HFFc6 (cell line): ENCODE results near the gene FBN1. TPM values are rescaled to one million over a fixed set of nuclear protein-coding genes. Genes with fewer than 3 reads are reported as not detected.

Experiments used
- DNase-seq: peaks from one replicate; pipeline ENCODE4 v3.0.0-alpha.2; 2018
- H3K27ac Mint-ChIP-seq: 2 replicates; pipeline ENCODE4 v1.8.0; 2020; ENCODE audit warnings: mild to moderate bottlenecking, mixed read lengths
- H3K27me3 Mint-ChIP-seq: 2 replicates; pipeline ENCODE4 v1.8.0; 2021; ENCODE audit warnings: mild to moderate bottlenecking, moderate library complexity, mixed read lengths; ENCODE audit not compliant: insufficient read depth
- H3K36me3 Mint-ChIP-seq: 2 replicates; pipeline ENCODE4 v1.8.0; 2021; ENCODE audit warnings: low read depth, mixed read lengths
- H3K4me1 Mint-ChIP-seq: 2 replicates; pipeline ENCODE4 v1.8.0; 2020; ENCODE audit warnings: low read depth, mixed read lengths
- H3K4me3 Mint-ChIP-seq: 2 replicates; pipeline ENCODE4 v1.8.0; 2020; ENCODE audit warnings: mild to moderate bottlenecking, moderate library complexity, mixed read lengths
- H3K9me3 Mint-ChIP-seq: 2 replicates; pipeline ENCODE4 v1.8.0; 2020; ENCODE audit warnings: mild to moderate bottlenecking, mixed read lengths
- total RNA-seq, 6 experiments: library from RNA; stranded (reverse); fragmentation: NEBNext Ultra II Directional; extraction: Animal tissue kit (Norgen Biotek cat#: 25700); gene quantifications; 2 replicates in 1 of 6; 3 replicates in 5 of 6; pipeline ENCODE4 v1.2.3, GENCODE V29; 2021
- TF ChIP-seq, protein P1 (sequence below): fragments of 200-600 bp; sonication (generic); IDR thresholded peaks from 2 replicates; pipeline ENCODE4 v1.5.0; 2021; ENCODE audit warnings: antibody characterized with exemption, mild to moderate bottlenecking

Gene FBN1
- total RNA-seq, 6 experiments from 2014 or later, result 584 to 754 (median 609) TPM

DNA sequence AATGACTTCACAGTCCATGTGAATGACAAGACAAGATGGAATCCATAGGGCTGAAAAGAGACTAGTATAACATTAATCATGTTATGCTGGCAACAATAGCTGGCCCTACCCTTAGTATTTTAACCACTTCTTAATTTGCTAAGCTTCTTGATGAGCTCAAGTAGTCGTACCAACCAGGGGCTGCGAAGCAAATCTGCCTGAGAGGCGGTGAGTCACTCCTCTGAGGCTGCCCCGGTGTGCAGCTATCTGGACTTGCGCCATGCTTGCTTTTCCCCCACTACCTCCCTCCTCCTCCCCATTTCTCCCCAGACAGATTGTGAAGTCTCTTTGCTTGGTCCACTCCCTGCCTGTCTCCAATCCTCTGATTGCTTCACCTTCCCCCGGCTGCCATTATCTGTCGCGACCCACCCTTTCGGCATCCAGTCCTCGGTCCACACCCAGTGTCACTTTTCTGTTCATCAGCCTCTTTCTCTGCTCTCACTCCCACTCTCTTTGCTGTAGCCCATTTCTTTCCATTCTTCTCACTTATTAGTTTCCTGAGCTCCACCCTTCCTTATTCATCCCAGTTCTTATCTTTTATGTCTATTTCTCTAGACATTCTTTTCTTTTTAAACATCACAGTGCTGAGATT is 271.6 kb downstream of the FBN1 start:
- Mint-ChIP-seq H3K27me3 (peaks cover 2% of the 10 kb centered on the region), H3K36me3 (peaks cover 29% of the 10 kb centered on the region), H3K9me3 (no peaks in the 10 kb centered on the region; the same call in 1 of the 2 replicates), H3K27ac (peak overlapping the region; percentile 92), H3K4me3 (peak overlapping the region; percentile 75), H3K4me1 (peaks cover 61% of the 10 kb centered on the region)
- DNase-seq, result peak; percentile 88
- TF ChIP-seq, protein P1, sequence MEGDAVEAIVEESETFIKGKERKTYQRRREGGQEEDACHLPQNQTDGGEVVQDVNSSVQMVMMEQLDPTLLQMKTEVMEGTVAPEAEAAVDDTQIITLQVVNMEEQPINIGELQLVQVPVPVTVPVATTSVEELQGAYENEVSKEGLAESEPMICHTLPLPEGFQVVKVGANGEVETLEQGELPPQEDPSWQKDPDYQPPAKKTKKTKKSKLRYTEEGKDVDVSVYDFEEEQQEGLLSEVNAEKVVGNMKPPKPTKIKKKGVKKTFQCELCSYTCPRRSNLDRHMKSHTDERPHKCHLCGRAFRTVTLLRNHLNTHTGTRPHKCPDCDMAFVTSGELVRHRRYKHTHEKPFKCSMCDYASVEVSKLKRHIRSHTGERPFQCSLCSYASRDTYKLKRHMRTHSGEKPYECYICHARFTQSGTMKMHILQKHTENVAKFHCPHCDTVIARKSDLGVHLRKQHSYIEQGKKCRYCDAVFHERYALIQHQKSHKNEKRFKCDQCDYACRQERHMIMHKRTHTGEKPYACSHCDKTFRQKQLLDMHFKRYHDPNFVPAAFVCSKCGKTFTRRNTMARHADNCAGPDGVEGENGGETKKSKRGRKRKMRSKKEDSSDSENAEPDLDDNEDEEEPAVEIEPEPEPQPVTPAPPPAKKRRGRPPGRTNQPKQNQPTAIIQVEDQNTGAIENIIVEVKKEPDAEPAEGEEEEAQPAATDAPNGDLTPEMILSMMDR, result no peak

DNA sequence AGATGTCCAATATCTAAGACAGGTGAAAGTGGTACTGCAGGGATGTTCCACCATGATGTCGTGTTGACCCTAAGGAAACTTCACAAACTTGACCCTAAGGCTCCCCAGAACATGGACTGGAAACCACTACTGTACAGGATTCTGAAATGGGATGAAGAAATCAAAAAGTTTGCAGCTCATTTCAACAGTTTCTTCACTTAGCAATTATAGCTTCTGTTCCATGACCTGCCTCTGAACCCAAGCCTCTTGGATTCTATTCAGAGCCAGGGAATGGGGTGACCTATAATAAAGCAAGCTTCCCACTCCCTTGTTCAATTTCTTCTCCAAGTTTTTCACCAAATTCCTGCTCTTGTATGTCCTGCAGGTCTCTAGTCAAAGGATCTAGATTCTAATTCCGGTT is 273.5 kb downstream of the FBN1 start:
- Mint-ChIP-seq H3K9me3 (no peaks in the 10 kb centered on the region), H3K4me3 (no peak overlapping the region), H3K4me1 (peaks cover 66% of the 10 kb centered on the region), H3K27ac (no peak overlapping the region), H3K36me3 (peaks cover 10% of the 10 kb centered on the region), H3K27me3 (peaks cover 2% of the 10 kb centered on the region)
- TF ChIP-seq, protein P1, result no peak
- DNase-seq, result no peak

DNA sequence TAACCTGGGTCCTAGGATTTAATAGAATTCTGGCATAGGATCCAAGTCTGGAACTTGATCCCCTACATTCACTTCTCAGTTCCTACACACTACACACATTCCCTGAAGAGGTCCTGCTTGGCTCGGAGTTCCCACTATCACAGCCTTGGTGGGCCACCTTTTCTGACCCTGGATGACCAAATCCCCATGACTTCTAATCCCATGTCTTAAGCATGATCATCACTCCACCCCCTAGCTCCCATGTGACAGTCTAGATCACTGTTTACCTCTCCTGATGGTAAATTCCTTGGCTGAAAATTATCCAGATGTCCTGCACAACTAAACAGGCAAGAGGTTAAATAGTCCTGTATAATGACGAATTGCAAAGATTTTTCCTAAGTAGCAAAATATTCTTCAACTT is 274.0 kb downstream of the FBN1 start:
- Mint-ChIP-seq H3K36me3 (peaks cover 9% of the 10 kb centered on the region), H3K4me1 (peaks cover 66% of the 10 kb centered on the region), H3K4me3 (no peak overlapping the region), H3K27ac (no peak overlapping the region), H3K9me3 (no peaks in the 10 kb centered on the region), H3K27me3 (peaks cover 2% of the 10 kb centered on the region)
- DNase-seq, result no peak
- TF ChIP-seq, protein P1, result no peak

DNA sequence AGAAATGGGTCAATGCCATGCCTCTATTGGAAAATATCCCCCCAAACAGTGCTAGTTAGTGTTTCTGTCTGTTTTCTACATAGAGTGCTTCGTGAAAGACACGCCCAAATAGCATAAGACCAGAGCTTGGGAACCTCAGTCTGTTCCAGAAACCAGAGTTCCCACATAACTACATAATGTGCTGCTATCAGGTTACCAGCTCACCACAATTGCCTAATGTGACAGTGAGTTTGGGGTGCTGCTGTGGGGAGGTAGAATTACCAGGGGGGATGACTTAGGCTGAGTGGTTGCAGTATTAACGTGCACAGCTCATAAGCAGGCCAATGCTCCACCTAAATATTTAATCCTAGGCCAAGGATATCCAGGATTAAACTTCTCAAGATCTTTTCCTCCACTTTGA is 275.0 kb downstream of the FBN1 start:
- no peaks in the 10 kb centered on the region for H3K9me3 Mint-ChIP-seq
- peaks cover 60% of the 10 kb centered on the region for H3K4me1 Mint-ChIP-seq
- peaks cover 2% of the 10 kb centered on the region for H3K27me3 Mint-ChIP-seq
- TF ChIP-seq, protein P1, result no peak
- DNase-seq, result peak; percentile 82
- H3K4me3 Mint-ChIP-seq, result no peak overlapping the region
- H3K36me3 Mint-ChIP-seq, result 0 out of 2 replicates have a peak, but pooled peaks cover under 1% of the 10 kb centered on the region
- H3K27ac Mint-ChIP-seq, result peak overlapping the region; percentile 6

DNA sequence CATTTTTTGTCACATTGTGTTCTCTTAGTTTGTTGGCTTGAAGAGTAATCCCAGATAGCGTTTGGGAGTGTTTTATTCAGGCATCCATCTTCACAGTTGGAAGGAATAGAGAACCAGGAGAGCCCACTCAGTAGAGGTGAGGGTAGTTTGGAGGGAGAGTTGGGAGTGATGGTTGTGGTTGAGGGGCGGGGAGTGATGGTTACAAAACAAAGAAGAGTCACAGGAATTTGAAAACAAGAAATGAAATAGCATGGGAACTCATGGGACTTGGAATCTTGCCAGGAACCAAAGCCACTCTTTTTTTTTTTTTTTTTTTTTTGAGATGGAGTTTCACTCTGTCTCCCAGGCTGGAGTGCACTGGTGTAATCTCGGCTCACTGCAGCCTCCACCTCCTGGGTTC is 278.0 kb downstream of the FBN1 start:
- Mint-ChIP-seq H3K4me3 (no peak overlapping the region), H3K27ac (peak overlapping the region; percentile 47; the same call in 1 of the 2 replicates), H3K36me3 (peaks cover 4% of the 10 kb centered on the region), H3K27me3 (peaks cover 2% of the 10 kb centered on the region), H3K4me1 (peaks cover 35% of the 10 kb centered on the region), H3K9me3 (no peaks in the 10 kb centered on the region)
- TF ChIP-seq, protein P1, result no peak
- DNase-seq, result no peak
